HG03432 (cell line): Measurements from ENCODE around the gene NPIPA7.
"Not testable (repeated sequence)": the region's sequence is repeated elsewhere in the genome, so short reads cannot be mapped to it uniquely, and the experiment has no call there.

Experiments
- ATAC-seq: cut with Tn5 transposase; IDR thresholded peaks from one replicate; pipeline ENCODE4 v1.9.1; 2021; ENCODE audit warnings: mild to moderate bottlenecking, moderate library complexity; ENCODE audit not compliant: unreplicated experiment

Gene NPIPA7

GRCh38 chr16:16417914-16418544 lies 39.1 kb downstream of the NPIPA7 start:
- not testable (repeated sequence) for ATAC-seq

- not testable (repeated sequence) for ATAC-seq
Observed at GRCh38 chr16:16420515-16420914, 41.6 kb downstream of the NPIPA7 start.

GRCh38 chr16:16425146-16425545 lies 46.2 kb downstream of the NPIPA7 start:
- ATAC-seq, result not testable (repeated sequence)

- ATAC-seq, result not testable (repeated sequence)
Observed at GRCh38 chr16:16431135-16431534, 52.2 kb downstream of the NPIPA7 start.

- ATAC-seq, result not testable (repeated sequence)
Observed at GRCh38 chr16:16434711-16435110, 55.8 kb downstream of the NPIPA7 start.

- not testable (repeated sequence) for ATAC-seq
Observed at GRCh38 chr16:16441401-16441800, 62.5 kb downstream of the NPIPA7 start.
